Amygdala (tissue), 56 donors: ENCODE measurements around the gene RPS6KA2.
A peak's percentile ranks its signal among the peaks of the same experiment; 100 is the strongest.

Source experiments
- DNase-seq, 56 donors: peaks; one replicate each; lab custom pipeline; 2025; lab: John Stamatoyannopoulos, UW

The RPS6KA2 gene

DNA sequence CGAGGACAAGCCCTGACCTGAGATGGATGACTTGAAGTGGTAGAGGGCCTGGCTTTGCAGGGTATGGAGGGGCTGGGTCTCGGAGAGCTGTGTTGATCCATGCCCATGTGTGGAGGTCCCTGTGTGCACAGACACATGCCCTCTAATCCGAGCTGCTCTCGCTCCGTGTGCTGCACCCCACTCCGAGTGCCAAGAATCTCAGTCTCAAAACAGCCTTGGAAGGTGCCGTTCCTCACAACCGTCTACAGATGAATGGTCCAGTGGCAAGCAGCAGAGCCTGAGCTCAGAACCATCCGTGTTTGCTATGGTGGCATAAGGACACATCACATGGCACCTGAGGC, 133.0 kb downstream of the RPS6KA2 start:
- DNase-seq: no peak

DNA sequence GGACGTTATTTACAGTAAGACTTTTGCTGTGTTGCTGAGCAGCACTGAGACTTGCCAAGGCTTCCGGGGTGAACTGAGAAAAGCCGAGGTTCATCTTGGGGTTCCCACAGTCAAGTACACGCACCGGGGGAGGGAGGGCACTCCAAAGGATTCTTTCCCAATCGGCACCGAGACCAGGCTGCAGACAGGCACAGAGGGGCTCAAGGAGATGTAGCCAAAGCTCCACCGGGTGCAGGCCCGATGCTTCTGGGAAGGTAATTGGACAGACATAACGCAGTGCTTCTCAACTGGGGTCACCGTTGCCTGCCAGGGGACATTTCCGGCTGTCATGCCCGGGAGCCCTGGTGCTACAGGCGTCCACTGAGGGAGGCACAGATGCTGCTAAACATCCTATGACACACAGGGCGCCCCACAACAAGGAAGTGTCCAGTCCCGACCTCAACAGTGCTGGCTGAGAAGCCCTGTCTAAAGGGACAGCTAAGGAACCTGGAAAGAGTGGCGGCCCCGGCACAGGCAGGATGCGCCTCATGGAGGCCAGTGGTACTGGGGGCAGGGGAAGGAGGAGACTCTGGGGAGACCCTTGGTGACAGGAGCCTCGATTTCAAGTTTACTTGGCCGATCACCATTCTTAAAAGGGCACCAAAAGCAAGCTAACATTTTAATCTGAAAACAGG, 133.5 kb downstream of the RPS6KA2 start:
- no peak for DNase-seq

DNA sequence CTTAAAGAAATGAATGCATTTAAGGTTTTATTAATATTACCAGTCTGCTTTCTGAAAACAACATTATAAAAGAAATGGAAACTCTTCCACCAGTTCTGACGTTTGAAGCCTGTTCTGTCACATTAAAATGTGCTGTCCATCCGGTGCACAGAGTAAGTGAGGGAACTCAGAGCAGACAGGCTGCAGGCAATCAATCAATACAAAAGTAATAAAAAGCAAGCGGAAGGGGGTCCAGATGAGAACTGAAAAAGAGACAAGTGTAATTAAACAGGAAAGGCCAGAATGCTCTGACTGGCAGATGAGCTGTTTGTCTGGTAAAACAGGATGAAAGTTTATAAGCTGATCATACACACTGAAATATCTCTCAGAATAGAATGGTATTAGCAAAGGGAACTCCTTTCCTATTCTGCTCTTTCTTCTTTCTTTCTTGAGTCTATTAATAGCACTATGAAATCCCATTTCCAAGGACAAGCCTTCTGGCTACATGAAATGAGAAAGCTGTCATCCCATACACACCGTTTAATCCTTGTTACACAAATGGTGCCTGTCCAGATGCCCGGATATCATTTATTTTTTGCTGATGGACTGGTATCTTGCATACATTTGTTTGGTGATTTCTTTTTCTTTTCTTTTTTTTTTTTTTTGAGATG, 134.8 kb downstream of the RPS6KA2 start:
- no peak for DNase-seq

DNA sequence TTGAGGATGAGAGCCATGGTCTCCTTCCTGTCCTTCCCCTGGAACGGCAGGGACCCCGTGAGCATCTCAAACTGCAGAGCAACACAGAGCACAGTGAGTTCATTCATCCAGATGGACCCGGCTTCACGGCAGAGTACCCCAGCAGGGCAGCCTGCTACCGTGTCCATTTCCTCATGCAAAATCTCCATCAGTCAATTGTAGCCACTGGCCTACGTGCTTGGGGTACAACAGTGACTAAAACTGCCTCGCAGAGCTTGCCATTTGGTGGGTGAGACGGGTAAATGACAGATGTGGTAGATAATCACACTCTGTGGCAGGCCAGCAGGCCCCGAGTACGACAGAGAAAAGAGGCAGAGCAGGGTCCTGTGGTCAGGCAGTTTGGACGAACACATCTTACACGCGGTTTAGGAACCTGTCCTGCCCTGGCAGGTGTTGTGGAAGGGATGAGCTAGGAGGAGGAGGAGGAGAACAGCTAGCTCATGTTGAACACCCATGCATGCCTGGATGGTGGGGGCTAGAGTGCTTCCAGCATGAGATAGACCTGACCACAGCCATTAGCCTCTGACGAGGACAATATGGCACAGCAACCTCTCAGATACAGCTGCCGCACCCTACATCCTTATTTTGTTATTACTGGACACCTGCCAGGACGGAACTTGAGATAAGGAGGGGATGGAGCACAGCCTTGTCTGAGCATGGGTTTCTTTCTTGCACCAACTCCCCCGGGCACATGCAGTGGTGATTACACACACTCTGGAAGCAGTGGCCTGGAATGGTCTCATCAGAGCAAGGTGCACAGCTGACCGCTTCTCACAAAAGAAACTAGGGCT, 136.2 kb downstream of the RPS6KA2 start:
- no peak for DNase-seq

DNA sequence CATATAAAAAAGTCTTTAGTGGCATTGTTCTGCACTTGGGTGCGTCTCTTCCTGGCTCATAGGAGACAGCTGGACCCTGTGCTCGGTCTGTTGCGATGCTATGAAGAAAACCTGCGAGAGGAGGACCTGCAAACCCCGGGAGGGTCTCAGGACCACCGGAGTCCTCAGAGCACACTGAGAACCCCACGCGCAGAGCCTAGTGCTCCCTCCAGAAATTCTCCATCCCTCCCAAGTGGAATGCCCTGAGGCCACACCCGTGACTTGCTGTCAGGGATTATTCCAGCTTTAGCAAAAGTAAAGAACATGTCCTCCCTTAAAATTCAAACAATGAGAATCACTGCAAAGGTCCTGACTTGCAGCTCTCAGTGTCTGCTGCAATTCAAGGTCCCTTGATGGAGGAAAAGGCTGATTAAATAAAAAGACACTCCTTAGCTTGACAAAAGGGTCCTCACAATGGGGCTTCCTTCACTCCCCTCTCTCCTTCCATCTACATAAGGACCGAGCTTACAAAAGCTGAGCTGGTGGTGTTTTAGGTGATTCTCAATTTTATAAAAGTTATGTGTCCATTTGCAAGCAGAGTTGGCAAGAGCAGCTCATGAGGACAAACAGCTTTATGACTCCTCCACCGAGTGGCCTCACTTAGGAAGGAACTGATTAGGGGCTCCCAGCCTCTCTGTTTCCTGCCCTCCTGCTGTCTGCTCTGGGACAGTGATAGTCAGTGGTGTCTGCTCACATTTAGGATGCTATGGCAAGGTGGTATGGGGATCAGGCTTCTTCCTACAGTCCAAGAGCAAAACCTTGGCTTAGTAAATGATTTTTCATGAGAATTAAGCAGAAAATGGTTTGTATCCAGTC, 137.5 kb downstream of the RPS6KA2 start:
- no peak for DNase-seq

DNA sequence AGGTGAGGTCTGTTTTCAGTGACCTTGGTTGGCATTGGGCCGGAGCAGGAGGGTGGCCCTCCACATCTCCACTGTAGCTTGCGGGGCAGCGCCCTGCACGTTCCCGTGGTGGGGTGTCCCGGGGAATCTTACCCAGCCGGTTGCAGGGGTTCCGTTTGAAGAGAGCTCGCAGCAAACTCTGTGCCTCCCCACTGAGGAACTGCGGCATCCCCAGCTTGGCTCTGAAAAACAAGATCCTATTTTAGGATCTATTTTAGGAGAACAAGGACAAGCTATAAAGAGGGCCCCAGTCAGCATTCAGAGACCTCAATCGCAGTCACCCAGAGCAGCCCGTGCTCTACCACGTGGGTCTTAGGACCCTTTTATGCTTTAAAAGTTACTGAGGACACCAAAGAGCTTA, 138.3 kb downstream of the RPS6KA2 start:
- peak in 1 of 56 donors; percentile 26 for DNase-seq

DNA sequence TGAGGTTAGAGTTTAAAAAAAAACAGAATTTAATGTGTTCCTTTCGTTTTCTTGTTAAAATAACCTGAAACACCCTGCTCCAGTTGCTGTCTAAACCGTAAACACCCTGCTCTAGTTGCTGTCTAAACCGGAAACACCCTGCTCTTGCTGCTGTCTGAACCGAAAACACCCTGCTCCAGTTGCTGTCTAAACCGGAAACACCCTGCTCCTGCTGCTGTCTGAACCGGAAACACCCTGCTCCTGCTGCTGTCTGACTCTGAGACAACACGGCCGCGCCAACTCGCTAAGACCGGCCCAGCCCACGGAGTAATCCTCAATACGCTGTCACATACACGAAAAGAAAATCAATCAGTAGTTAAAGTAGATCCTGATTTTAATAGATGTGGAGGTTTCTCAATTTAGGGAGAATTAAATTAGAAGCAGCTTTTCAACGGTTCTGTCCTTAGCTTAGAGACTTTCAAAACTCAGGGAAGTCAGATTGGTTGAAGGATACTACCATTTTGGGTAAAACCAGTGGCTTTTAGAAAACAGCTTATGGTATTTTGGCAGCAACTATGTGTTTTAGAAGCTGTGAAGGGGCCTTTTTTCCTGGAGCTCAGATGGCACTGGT, 138.9 kb downstream of the RPS6KA2 start:
- peak in 9 of 56 donors; percentile 15 to 65 (median 23) for DNase-seq

DNA sequence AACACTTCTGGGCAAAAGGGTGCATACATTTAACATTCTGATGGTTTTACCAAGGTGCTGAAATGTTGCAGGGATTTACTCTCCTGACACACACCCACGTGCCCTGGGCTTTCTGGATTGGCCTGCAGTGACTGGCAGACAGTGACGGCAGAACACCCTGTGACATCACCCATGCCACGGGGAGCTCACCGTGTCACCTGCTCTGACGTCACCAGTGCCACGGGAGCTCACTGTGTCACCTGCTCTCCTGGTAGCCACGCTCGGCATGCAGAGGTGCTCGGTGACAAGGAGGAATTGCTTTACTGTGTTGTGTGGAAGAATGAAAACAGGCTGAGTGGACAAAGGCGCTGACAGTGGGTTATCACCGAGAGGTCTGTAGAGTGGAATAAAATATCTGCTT, 139.9 kb downstream of the RPS6KA2 start:
- DNase-seq: no peak

DNA sequence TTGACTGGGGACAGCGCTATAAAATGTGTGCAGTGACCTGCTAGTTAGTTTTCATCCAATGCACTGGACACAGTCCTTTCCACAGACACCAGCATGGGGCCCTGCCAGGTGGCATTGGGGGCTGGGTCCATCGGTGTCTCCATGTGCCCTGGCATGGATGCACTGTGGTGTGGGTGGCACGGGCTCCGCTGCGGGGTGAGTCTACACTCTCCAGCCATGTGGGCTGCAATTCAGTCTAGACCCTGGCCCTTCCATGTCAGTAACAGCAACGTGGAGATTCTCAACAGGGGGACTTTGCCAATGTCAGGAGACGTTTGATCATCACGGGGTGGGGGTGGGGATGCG, 140.5 kb downstream of the RPS6KA2 start:
- DNase-seq: no peak

DNA sequence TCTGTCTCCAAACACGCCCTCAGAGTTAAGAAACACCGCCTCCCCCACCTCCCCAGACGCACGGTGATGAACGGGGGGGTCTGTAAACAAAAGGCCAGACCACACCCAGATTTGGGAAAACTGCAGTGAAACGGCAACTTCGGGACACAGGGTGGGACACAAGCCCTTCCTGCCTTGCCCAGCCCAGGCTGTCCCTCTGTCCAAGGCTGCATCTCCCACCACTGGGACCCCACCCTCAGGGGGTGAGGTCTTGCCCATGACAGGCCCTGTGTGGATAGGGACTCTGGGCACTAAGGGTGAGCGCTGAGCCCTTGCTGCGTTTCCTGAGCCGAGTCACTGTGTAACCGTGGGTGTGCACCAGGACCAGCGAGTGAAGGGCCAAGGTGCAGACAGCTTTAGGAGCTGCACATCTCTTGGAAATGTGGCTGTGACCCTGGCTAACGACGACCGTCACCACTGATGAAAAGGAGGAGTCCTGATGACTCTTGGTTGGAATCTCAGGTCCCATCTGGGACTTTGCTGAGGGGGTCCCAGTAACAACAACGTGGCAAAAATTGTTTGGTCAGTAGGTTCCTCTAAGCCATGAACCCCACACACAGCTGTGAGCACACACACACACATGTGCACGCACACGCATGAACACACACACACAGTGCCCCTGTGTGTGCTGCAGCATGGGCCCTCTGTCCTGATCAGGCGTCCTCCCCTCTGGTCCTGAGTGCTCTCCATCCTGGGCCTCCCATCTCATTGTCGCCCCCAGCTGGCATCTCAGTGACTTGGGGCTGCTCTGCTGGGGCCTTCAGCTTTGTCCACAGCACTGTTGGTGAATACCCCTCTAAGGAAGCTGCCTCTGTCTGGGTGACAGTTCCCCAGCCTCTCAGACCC, 141.2 kb downstream of the RPS6KA2 start:
- DNase-seq: no peak

DNA sequence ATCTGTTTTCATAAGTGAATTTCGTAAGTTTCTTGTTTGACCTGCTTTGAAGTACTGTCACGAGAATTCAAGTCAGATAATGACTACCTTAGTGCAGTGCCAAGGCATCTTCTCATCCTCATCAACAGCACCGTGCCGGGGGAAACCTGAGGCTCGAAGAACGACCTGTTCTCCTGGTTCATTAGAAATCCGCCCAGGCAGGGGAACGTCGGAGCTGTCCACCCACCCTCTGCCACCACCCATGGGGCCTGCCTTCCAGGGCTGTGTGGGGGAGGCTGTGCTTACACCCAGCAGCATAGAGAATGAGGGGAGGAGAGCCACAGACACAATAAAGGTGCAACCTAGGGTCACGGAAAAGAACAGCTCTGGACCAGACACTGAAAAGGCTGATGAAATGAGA, 142.2 kb downstream of the RPS6KA2 start:
- DNase-seq: no peak

DNA sequence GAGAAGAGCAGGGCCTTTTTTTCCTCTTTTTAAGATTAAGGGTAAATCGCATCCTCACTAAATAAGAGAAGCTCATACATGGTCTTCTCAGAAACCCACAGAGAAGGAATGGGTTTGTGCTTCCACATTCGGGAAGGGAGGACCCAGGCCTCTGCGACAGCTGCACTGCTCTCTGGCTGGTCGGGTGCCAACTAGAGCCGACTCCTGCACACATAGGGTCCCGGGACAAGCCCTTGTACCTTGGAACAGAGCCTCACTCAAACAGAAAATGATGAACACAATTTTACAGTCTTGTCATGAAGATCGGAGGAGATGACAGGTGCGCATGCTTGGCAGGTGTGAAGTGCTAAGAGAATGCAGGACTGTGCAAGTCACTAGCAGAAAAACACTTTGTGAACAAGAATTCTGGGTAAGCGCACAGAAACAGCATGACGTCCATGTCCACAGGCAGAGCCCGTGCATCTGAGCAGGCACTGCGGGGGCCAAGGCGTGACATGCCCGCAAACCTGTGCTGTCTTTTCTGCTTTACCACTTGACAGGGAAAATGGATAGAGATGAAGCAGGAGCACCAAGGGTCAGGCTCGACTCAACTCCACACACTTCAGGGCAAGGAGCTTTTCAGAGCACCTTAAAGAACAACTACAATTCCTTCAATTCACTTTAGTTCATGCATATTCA, 143.3 kb downstream of the RPS6KA2 start:
- peak in 3 of 56 donors; percentile 17 to 34 (median 19) for DNase-seq

DNA sequence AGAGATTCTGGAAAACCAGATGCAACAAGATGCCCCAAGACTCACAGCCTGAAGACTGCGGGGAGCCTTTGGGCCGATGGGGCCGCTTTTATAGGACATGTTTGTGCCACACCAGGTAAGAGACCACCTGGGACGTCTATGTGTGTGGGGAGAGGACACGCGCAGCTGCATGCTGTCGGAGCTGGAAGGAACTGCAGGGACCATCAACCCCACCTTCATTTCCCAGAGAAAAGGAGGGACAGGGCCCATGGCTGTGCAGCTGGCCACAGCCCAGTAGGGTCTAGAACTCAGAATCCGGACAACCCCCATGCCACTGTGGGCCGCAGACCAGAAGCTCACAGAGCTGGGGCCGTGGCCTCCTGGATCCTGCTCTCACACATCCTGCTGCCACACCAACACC, 144.0 kb downstream of the RPS6KA2 start:
- no peak for DNase-seq

DNA sequence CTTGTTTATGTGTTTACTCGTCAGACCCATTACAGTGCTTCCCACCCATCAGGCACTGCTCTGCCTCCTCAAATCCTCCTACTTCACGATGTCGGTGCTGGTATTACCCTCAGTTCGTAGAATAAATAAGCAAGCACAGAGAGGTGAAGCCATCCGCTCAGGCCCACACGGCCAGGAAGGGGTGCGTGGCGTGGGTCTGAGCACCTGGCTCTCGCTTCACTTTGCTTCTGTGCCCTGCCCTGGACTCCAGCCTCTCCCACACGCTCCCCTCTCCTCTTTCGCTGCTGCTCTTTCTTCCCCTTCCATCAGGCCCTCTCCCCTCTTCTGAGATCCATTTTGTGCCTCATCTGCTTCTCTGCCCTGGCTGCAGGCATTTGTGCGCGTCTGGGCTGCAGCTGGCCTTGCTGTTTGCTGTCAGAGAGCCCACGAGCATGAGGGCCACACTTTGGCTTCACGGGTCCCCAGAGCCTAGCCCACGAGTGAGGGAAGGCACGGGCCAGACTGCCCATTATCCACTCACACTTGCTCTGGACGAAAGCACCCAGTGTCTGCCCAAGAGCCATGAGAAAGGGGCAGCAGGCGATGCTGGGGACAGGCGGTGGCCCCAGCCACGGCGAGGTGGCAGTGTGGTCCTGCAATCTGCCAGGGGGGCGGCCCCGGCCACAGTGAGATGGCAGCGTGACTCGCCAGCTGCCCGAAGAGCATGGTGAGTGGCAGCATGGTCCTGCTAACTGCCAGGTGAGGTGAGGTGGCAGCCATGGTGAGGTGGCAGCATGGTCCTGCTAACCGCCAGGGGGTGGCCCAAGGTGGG, 148.1 kb downstream of the RPS6KA2 start:
- DNase-seq: no peak

DNA sequence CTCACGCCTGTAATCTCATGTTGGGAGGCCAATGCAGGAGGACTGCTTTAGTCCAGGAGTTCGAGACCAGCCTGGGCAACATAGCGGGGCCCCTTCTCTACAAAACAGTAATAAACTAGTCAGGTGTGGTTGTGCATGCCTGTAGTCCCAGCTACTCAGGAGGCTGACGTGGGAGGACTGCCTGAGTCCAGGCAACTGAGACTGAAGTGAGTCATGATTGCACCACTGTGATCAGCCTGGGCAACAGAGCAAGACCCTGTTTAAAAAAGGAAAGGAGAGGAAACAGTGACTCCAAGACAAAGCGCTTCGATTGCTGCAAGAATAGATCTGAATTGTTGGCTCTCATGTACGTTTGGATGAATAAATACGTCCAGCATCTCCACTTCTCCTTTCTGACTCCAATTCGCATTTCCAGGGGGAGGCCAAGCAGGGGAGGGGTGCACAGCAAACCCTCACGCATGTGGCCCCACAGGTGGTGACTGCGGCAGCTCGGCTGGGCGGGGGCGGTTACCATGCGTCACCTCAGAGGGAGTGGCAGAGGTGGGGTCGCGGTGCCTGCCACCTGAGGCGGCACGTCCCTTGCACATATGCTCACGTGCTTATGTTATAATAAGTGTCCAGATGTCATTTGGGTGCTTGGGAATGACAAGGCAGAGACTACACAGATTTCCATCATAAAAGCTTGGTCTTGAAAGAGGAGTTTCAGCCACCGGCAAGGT, 149.2 kb downstream of the RPS6KA2 start:
- DNase-seq: no peak

DNA sequence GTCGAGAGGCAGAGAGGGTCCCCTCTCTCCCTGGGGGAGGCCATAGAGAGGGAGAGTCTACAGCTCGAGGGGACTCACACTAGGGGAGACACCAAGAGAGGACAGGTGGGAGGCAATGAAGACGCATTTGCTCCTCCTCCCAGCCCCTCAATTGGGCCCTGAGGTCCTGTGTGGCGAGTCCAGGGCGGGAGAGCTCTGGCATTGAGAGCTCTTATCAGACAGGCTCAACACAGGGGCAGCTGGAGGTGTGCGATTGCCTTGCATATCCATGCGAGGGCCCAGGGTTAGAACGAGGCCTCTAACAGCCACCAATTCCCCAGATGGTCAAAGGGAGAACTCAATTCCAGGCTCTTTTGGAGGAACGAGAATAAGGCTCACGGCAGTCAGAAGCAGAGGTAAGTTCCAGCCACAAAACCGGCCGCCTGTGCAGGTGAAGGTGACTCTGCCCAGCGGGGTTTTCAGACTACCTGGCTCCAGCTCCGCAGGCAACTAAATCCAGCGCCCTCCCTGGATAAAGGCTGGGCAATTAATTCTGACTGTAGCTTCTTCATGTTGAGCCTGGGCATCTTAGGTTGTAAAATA, 150.3 kb downstream of the RPS6KA2 start:
- DNase-seq: no peak

DNA sequence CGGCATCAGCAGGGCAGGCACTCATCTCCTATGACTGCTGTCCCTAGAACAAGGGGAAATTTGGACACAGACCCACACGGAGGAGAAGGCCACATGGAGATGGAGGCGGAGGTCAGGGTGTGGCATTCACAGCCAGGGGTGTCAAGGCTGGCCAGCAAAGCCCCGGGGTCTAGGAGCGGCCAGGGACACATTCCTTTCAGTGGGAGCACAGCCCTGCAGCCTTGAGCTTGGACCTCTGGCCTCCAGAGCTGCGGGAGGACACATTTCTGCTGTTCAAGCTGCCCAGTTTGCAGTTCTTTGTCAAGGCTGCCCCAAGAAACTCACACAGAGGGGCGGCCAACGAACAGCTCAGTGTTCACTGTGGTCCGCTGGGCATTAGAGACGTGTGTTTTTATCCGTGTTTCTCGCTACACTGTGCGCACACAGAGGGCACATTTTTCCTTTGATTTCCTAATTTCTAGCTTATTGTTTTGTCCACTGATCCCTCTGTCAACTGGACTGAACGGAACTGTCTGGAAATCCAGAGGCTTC, 150.9 kb downstream of the RPS6KA2 start:
- DNase-seq: no peak
